ENCODE results near the gene CCDC24.

CCDC24 gene

GRCh38 chr1:43963890-43964289 is 27.5 kb upstream of the CCDC24 start:
- no peak for DNase-seq

- no peak for DNase-seq
Measured at GRCh38 chr1:43965316-43965715, 26.1 kb upstream of the CCDC24 start.

GRCh38 chr1:43968348-43968948 is 23.0 kb upstream of the CCDC24 start:
- DNase-seq, result no peak

- no peak for DNase-seq
Measured at GRCh38 chr1:43969416-43969745, 22.0 kb upstream of the CCDC24 start.

GRCh38 chr1:43969746-43970466 is 21.5 kb upstream of the CCDC24 start, which contains the start of gene DPH2:
DPH2 (plus strand) TSS chr1:43970010; CDS start chr1:43970176, 166 bp downstream.
- DNase-seq, result peak; percentile 89

GRCh38 chr1:43970502-43970901 is 20.9 kb upstream of the CCDC24 start:
- DNase-seq, result no peak

GRCh38 chr1:43970911-43971310 is 20.5 kb upstream of the CCDC24 start:
- no peak for DNase-seq

- no peak for DNase-seq
Measured at GRCh38 chr1:43971336-43971980, 19.9 kb upstream of the CCDC24 start.

- DNase-seq, result peak; percentile 52
Measured at GRCh38 chr1:43973981-43974442, 17.4 kb upstream of the CCDC24 start.

GRCh38 chr1:43974443-43975248 is 16.8 kb upstream of the CCDC24 start, which contains the start of gene ATP6V0B:
ATP6V0B (plus strand) TSS chr1:43974960; CDS start chr1:43975041, 81 bp downstream.
- DNase-seq, result peak; percentile 87

- no peak for DNase-seq
Measured at GRCh38 chr1:43975249-43975961, 16.0 kb upstream of the CCDC24 start.

GRCh38 chr1:43976045-43976444 is 15.4 kb upstream of the CCDC24 start:
- no peak for DNase-seq

GRCh38 chr1:43976890-43977289 is 14.5 kb upstream of the CCDC24 start:
- DNase-seq, result no peak

- no peak for DNase-seq
Measured at GRCh38 chr1:43977376-43978263, 13.8 kb upstream of the CCDC24 start.

GRCh38 chr1:43978264-43978550 is 13.2 kb upstream of the CCDC24 start:
- DNase-seq, result no peak

- DNase-seq, result no peak
Measured at GRCh38 chr1:43978551-43979260, 12.7 kb upstream of the CCDC24 start, which contains the start of gene B4GALT2. B4GALT2 (plus strand) TSS chr1:43979210; CDS start chr1:43981161, 1,951 bp downstream.

- no peak for DNase-seq
Measured at GRCh38 chr1:43979261-43979527, 12.2 kb upstream of the CCDC24 start.

- no peak for DNase-seq
Measured at GRCh38 chr1:43979528-43980254, 11.7 kb upstream of the CCDC24 start.

- DNase-seq, result no peak
Measured at GRCh38 chr1:43980255-43981134, 10.9 kb upstream of the CCDC24 start.
